BJ (cell line): ENCODE measurements around the gene SPSB1. TPM values are rescaled to one million over a fixed set of nuclear protein-coding genes. Genes with fewer than 3 reads are reported as not detected.

ENCODE experiments used
- CTCF ChIA-PET: fragments of 350-600 bp; formaldehyde crosslinking; extraction: SDS; loops from one replicate; lab custom pipeline; 2021; ENCODE audit warnings: antibody characterized with exemption, inconsistent platforms; lab: Yijun Ruan, JAX
- POLR2A ChIA-PET: fragments of 300-600 bp; sonication (Branson Sonifier 250); formaldehyde crosslinking; extraction: SDS; loops from one replicate; lab custom pipeline; 2021; ENCODE audit warnings: antibody characterized with exemption; lab: Charles Lee
- DNase-seq: peaks from one replicate; pipeline ENCODE4 v3.0.0-alpha.2; 2011; ENCODE audit warnings: low read depth
- H3K27me3 ChIP-seq: 2 replicates; pipeline ENCODE4 v1.6.0; 2011; ENCODE audit warnings: low read length; ENCODE audit not compliant: control insufficient read depth, insufficient read depth
- H3K36me3 ChIP-seq: 2 replicates; pipeline ENCODE4 v1.5.1; 2011; ENCODE audit warnings: low read length; ENCODE audit not compliant: control insufficient read depth, insufficient read depth
- H3K4me3 ChIP-seq: 2 replicates; pipeline ENCODE4 v1.5.1; 2011; ENCODE audit warnings: low read depth, mild to moderate bottlenecking, control low read depth, low read length
- CTCF ChIP-seq: IDR thresholded peaks from 2 replicates; pipeline ENCODE4 v1.5.1; 2011; ENCODE audit warnings: low read depth, mild to moderate bottlenecking, control low read depth, inconsistent platforms, low read length, moderate library complexity; ENCODE audit not compliant: insufficient read depth
- polyA plus RNA-seq: library from polyadenylated mRNA; depleted of rRNA; stranded (reverse); fragments of >200 nt; gene quantifications from 2 replicates; pipeline ENCODE4 v1.2.3, GENCODE V29; 2011

Gene SPSB1
- polyA plus RNA-seq, 1 experiment, result 19.8 TPM

GRCh38 chr1:9355503-9355902 is 62.8 kb downstream of the SPSB1 start:
- no peaks in the 10 kb centered on the region for H3K27me3 ChIP-seq
- POLR2A ChIA-PET, result no interaction called here
- peaks cover 20% of the 10 kb centered on the region for H3K36me3 ChIP-seq
- CTCF ChIA-PET, result interaction anchor here (0.6 kb wide), 1 partner anchor 17 kb away, joined by 3 read pairs; no protein-coding TSS in a partner anchor
- no peak for TF ChIP-seq CTCF
- no peak overlapping the region for H3K4me3 ChIP-seq
- DNase-seq, result no peak

DNA sequence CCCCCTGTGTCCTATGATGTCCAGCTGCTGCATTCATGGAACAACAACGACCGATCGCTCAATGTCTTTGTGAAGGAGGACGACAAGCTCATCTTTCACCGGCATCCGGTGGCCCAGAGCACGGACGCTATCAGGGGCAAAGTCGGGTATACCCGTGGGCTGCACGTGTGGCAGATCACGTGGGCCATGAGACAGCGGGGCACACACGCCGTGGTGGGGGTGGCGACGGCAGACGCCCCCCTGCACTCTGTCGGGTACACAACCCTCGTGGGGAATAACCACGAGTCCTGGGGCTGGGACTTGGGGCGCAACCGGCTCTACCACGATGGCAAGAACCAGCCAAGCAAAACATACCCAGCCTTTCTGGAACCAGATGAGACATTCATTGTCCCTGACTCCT is 63.3 kb downstream of the SPSB1 start:
- H3K36me3 ChIP-seq, result peaks cover 20% of the 10 kb centered on the region
- no peak for TF ChIP-seq CTCF
- ChIA-PET POLR2A (no interaction called here), CTCF (no interaction called here)
- no peaks in the 10 kb centered on the region for H3K27me3 ChIP-seq
- no peak overlapping the region for H3K4me3 ChIP-seq
- DNase-seq, result no peak

DNA sequence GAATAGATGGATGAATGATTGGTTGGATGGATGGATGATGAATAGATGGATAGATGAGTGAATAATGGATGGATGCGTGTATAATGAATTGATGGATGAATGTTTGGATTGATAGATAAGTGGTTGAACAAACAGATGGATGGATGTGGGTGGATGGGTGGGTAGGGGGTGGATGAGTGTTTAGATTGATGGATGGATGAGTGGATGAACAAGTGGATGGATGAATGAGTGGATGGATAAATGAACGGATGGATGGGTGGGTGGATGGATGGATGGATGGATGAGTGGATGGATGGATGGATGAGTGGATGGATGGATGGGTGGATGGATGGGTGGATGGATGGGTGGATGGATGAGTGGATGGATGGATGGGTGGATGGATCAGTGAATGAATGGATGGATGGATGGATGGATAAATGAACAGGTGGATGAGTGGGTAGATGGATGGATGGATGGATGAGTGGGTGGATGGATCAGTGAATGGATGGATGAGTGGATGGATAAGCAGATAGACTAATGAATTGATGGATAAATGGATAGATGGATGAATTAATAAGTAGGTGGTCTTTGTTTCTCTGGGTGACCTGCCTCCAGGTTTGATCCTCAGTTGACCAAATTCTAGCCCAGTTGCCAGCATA is 64.3 kb downstream of the SPSB1 start:
- TF ChIP-seq CTCF, result no peak
- POLR2A ChIA-PET, result no interaction called here

GRCh38 chr1:9357958-9358357 is 65.3 kb downstream of the SPSB1 start:
- no peak overlapping the region for H3K4me3 ChIP-seq
- CTCF ChIA-PET, result no interaction called here

More for the DNA sequence above, 64.3 kb downstream of the SPSB1 start:
- DNase-seq, result no peak
- no peaks in the 10 kb centered on the region for H3K27me3 ChIP-seq
- CTCF ChIA-PET, result no interaction called here
- no peak overlapping the region for H3K4me3 ChIP-seq
- H3K36me3 ChIP-seq, result peaks cover 20% of the 10 kb centered on the region

More at GRCh38 chr1:9357958-9358357, 65.3 kb downstream of the SPSB1 start:
- DNase-seq, result no peak
- peaks cover 20% of the 10 kb centered on the region for H3K36me3 ChIP-seq
- H3K27me3 ChIP-seq, result no peaks in the 10 kb centered on the region
- TF ChIP-seq CTCF, result no peak
- POLR2A ChIA-PET, result no interaction called here
